ENCODE data around the gene CLCNKA.
"Not testable (repeated sequence)": the region's sequence is repeated elsewhere in the genome, so short reads cannot be mapped to it uniquely, and the experiment has no call there.

Gene CLCNKA

DNA sequence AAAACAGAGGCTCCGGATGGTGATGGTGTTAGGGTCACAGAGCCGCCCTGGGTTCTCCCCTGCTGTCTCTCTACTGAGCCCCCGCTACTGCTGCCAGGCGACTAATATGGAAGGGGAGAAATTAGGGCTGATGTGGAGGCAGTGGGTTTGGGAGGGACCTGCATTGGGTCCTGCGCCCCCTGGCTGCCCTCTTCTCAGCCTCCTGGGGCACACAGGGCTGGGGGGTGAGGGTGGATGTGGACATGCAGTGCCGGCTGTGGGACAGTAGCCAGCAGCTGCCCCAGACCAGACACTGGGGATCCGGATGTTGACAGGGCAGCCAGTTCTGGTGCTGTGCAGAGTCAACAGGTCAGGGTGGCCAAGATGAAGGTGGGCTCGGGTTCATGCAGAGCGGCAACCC, 20.3 kb downstream of the CLCNKA start:
- no peak for DNase-seq

DNA sequence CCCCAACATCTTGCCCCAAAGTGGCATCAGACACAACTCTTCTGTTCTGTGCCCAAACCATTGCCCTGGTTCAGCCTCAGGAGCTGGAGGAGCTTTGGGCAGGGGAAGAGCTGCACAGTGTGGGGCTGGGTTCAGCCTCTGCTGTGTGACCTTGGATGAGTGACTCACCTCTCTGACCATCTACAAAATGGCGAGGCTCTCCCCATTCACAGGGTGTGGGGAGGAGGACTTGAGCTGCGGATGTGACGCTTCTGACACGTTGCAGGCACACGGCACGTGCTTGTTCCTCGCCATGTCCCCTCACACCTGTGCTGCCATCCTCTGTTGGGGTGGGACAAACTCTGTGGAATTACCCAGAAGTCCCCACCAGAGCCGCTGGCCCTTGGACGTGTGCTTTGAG, 20.8 kb downstream of the CLCNKA start:
- not testable (repeated sequence) for DNase-seq

GRCh38 chr1:16043521-16043920, 21.7 kb downstream of the CLCNKA start, which contains the start of gene CLCNKB:
CLCNKB (plus strand) TSS chr1:16043782; CDS start chr1:16044493, 711 bp downstream.
- DNase-seq, result no peak

GRCh38 chr1:16043950-16044349, 22.1 kb downstream of the CLCNKA start:
- no peak for DNase-seq

GRCh38 chr1:16046842-16047241, 25.0 kb downstream of the CLCNKA start:
- DNase-seq, result no peak

DNA sequence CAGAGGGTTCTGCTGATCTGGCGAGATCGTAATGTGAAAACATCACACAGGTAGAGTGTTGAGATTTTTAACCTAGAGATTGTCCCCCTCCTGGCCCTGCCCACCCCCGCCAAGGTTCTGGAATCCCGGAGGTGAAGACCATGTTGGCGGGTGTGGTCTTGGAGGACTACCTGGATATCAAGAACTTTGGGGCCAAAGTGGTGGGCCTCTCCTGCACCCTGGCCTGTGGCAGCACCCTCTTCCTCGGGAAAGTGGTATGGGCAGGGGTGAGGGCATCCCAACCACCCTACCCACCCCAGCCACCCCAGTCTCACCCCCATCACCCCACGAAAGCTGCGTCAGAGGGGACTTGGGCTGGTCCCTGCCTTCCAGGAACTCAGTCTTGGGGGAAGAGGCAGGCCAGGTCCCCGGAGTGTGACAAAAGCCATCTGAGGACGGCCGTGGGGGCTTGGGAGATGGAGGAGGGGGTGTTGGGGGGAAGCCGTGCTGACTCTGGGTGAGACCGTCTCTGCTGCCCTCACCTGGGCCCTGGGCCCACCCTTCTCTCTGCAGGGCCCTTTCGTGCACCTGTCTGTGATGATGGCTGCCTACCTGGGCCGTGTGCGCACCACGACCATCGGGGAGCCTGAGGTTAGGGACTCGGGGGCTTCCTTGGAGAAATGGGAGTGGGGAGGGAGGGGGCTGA, 26.1 kb downstream of the CLCNKA start:
- no peak for DNase-seq

DNA sequence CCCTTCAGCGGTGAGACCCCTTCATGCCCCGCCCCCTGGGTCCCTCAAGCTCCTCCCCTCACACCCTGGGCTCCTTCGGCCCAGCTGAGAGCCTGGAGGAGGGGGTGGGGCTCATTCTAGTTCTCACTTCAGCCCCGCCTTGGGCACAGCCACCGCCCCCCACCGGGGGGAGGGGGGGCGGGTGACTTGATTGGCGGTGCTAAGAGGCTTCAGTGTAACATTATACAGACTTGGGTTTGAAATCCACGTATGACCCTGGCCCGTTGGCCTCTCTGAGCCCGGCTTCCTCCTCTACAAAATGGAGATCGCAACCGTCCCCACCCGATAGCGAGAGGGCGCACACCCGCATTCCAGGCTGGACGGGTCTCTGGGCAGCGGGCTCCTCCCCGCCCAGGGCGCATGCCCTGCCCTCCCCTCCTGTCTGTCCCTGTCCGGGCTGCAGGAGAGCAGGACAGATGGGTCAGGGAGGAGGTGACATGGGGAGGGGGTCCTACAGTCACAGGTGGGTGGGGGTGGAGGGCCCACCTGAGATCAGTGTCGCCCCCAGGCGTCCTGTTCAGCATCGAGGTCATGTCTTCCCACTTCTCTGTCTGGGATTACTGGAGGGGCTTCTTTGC, 26.8 kb downstream of the CLCNKA start:
- DNase-seq, result peak; percentile 79

DNA sequence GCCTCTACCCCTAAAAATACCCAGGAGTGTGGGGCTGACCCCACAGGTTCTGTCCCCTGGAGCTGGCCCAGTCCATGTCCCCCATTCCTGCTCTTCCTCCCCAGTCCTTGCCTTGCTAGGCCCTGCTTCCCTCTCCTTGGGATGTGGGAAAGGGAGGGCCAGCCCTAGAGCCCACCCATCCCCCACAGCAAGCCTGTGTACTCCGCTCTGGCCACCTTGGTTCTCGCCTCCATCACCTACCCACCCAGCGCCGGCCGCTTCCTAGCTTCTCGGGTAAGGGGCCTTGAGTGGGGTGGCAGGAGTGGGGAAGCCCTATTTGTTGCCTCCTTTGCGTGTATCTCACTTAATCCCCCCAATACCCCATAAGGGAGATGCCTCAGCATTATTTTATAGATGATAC, 28.5 kb downstream of the CLCNKA start:
- no peak for DNase-seq

DNA sequence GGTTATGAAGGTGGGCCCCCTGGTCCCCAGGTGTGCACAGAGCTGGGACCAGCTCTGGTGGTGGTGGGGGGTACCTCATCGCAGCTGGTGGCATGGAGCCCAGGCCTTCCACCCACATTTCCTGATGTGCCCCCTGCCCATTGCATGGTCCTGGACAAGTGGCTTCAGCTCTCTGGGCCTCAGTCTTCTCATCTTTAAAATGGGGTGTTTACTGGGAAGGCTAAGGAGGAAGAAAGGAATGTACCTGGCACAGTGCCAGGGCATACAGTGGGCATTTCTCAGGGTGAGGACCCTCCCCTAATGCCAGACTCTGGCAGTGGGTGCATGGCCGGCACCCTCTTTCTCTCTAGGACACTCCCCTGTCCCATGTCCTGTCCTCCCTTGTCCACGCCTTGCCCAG, 29.2 kb downstream of the CLCNKA start:
- no peak for DNase-seq

GRCh38 chr1:16051949-16052348, 30.1 kb downstream of the CLCNKA start:
- not testable (repeated sequence) for DNase-seq

DNA sequence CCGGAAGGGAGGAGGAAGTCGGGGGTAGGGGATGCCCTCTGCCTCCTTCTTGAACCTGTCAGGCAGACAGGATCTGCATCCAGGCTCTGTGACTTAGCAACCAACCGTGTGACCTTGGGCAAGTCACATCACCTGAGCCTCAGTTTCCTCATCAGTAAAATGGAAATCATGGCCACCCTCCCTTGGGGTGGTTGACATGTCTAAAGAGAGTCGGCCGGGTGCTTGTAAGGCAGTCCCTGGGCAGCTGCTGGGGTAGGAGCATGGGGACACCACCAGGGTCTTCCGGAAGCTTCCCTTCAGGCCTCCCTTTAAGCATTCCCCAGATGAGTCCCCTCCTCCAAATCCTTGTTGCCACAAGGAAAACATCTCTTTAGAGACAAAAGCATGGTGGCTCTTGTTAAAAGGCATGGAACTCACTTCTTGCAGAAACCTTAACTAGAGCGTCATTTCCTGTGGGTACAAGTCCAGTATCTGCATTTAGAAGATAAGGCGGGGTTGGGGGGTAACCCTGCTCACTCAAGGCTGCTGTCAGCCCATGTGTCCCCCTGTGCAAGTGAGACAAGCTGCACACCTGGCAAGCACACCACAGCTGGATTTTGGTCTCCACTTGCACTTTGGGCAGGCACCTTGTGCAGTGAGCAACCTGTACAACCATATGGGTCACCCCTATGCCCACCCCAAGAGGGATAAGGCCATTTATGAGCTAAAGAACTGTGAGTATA, 32.1 kb downstream of the CLCNKA start:
- DNase-seq, result no peak

DNA sequence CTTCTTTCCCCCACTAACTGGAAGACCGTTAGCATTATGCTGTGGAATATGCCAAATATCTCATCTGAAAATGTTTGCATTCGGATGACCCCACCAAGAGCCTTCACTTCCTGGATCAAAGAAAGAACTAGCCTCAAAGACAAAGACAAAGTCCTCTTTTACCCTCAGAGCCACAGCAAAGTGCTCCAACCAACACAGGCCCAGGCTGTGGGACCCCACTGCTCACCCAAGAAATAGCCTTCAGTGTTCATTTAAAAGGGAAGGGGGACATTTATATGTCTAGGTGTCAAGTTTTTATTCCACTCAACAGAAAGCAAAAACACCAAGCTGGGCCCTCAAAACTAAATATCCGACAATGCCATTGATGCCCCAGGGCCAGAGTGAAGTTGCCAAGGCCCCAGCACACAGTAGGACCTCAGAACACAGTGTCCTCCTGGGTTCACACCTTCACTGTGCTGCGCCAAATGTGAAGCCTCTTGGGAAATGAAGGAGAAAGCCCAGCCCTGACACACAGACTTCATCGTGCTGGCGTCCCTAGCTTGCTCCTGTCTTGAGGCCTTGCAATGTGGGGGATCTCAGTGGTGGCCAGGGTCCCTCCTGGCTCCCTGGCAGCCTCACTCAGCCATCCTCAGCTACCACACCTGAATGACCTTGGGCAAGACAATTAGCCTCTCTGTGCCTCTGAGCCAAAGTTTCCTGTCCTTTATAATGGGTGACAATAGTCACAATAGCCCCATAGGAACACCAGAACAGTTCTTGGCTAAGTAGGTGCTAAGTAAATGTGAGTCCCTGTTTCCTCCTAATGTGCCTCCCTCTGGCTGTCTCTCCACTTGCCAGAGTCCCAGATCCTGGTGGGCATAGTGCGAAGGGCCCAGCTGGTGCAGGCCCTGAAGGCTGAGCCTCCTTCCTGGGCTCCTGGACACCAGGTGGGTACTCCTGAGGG, 33.0 kb downstream of the CLCNKA start:
- DNase-seq, result no peak

GRCh38 chr1:16055613-16056520, 34.0 kb downstream of the CLCNKA start:
- peak; percentile 79 for DNase-seq

DNA sequence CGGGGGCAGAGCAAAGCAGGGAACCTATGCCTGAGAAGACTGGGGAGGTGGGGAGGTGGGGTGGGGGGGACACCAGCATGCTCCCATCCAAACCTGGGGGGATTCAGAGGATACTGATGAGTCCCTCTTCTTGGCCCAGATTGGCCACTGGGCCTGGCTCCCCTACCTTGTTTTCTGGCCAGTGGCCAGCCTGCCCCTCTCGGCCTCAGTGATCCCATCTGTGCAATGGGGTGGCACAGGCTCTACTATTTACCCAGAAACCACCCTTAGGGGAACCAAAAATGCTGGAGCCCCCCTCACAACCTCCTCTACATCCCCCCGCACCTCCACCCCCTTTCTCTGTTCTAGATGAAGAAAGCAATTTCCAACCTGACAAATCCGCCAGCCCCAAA, 34.7 kb downstream of the CLCNKA start:
- DNase-seq, result not testable (repeated sequence)

DNA sequence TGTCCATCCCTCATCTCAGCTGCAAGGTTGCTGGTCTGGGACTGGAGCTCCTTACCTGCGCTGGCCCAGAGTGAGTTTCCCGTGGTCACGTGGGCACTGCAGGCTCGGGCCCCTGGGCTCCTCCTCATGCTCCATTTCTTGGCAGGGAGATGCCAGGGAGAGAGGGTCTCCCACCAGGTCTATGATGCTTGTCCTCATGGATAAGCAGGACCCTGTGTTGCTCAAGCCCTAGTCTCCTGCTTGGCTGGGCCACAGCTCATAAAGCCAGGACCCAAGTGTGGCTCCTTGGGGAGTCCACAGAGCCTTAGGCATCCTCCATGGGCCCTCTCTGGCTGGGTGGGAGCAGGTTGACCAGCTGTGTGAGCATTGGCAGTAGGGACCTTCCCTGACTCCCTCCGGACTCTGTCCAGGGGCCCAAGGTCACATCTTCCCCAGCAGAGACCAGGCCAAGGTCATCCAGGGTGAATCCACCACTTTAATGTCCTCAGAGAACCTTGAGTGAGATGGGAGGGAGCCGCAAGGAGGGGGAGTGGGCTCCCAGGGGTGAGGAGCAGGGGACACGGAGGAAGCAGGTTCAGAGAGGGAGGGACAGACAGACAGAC, 35.6 kb downstream of the CLCNKA start:
- DNase-seq, result not testable (repeated sequence)

- not testable (repeated sequence) for DNase-seq
Observed at GRCh38 chr1:16058394-16059120, 36.7 kb downstream of the CLCNKA start.

DNA sequence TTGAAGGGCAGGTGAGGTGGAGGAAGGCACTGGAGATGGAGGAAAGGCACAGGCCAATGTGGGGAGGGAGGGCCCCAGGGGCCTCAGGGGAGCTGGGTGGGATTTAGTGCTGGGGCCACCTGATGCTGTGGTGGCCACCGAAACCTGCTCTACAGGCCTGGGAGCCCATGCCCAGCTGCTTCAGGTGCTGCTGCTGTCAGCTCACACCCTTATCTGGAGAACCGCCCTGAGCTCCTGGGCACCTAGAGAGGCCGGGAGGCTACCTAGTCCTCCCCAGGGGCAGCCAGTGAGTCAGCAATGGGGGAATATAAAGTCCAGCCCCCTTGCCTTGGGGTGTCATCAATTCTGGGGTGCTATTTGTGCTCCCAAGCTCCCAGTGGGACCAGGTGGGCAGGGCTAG, 39.4 kb downstream of the CLCNKA start:
- DNase-seq, result no peak

DNA sequence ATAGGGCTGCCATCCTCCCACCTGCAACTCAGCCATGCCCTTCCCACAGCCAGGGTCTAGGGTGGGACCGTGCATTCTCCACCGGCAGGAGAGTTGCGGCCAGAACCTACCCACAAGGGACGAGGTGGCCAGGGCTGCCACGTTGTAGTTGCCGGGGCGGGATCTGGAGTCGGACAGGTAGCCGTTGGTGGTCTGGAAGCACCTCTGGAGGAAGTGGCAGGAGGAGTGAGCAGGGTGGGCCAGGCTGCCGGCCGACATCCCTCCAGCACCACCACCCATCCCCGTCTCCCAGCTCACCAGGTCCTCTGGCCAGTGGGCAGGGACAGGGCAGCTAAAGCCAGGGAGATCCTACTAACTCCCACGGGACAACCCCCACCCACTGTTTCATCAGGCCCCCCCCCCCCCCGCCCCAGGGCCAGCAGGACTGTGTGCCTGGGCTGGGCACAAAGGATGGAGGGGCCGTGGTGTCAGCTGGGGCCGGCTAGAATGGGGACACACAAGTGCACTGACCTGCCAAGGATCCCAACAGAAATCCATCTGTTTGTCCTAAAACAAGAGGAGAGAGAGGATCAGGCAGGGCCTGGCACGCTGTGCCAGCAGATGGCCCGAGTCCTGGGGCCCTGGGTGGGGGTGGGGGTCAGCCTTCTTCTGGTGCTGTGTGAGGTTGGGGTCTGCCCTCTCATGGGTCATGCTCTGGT, 40.3 kb downstream of the CLCNKA start:
- DNase-seq, result not testable (repeated sequence)

- not testable (repeated sequence) for DNase-seq
Observed at GRCh38 chr1:16062687-16063075, 40.8 kb downstream of the CLCNKA start.
